GM12873 (cell line): ENCODE data around the gene PITX2.
A peak's percentile ranks its signal among the peaks of the same experiment; 100 is the strongest.

ENCODE experiments used
- TF ChIP-seq, protein P1 (sequence below): IDR thresholded peaks from 2 replicates; pipeline ENCODE4 v1.5.1; 2012; ENCODE audit warnings: low read depth, mild to moderate bottlenecking, moderate library complexity, low read length, control low read depth; ENCODE audit not compliant: insufficient read depth; ENCODE audit errors: missing control alignments

PITX2 gene

DNA sequence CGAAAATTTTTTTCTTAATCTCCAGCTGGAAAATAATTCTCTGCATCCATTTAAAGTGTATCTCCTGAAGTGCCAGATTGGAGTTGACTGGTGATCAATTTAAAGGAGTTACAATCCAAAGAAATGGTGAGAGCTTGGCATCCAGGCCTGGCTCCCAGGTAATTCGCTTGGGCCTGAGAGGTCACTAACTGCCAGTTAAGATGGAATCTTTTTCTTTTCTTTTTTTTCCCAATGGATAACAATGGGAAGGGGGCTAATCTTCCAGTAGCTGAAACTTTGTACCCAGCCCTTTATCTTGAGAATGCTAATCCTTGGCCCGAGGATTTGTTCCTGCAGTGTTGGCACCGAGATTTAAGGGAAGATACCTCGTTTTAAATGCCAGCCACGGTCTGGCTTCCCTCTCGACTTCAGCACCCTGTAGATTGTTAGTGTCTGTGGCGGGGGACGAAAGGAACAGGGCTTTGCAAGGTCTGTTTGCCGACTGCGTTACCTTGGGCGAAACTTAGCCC, 13.3 kb upstream of the PITX2 start:
- TF ChIP-seq, protein P1, sequence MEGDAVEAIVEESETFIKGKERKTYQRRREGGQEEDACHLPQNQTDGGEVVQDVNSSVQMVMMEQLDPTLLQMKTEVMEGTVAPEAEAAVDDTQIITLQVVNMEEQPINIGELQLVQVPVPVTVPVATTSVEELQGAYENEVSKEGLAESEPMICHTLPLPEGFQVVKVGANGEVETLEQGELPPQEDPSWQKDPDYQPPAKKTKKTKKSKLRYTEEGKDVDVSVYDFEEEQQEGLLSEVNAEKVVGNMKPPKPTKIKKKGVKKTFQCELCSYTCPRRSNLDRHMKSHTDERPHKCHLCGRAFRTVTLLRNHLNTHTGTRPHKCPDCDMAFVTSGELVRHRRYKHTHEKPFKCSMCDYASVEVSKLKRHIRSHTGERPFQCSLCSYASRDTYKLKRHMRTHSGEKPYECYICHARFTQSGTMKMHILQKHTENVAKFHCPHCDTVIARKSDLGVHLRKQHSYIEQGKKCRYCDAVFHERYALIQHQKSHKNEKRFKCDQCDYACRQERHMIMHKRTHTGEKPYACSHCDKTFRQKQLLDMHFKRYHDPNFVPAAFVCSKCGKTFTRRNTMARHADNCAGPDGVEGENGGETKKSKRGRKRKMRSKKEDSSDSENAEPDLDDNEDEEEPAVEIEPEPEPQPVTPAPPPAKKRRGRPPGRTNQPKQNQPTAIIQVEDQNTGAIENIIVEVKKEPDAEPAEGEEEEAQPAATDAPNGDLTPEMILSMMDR, result no peak

DNA sequence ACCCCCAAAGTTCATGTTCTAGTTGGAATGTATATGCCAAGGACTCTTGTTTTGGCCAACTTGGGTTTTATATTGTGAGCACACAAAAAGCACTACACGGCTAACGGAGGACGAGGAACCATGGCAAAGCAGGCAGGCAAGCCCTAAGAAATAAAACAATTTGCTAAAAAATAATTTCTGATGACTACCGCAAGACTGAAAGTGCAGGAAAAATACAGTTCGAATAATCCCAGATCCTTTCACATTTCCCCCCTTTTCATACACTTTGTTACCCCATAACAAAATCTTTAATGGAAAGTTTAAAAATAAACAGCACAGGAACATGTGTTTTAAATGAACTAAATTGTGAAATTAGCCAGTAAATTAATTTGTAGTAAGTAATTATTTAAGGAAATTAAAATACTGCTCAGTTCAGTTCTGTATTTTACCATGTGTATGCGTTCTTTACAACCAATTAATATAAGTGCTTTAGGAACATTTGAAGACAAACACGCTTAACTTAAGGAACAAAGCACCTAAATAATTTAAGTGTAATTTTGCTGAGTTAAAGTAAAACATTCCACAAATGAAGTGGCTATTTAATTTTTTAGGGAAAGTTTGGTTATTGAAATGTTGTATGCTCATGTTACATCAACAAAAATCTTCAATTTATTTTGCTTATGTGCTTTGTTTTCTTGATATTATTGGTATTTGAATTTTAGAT, 12.4 kb upstream of the PITX2 start:
- TF ChIP-seq, protein P1, result no peak

DNA sequence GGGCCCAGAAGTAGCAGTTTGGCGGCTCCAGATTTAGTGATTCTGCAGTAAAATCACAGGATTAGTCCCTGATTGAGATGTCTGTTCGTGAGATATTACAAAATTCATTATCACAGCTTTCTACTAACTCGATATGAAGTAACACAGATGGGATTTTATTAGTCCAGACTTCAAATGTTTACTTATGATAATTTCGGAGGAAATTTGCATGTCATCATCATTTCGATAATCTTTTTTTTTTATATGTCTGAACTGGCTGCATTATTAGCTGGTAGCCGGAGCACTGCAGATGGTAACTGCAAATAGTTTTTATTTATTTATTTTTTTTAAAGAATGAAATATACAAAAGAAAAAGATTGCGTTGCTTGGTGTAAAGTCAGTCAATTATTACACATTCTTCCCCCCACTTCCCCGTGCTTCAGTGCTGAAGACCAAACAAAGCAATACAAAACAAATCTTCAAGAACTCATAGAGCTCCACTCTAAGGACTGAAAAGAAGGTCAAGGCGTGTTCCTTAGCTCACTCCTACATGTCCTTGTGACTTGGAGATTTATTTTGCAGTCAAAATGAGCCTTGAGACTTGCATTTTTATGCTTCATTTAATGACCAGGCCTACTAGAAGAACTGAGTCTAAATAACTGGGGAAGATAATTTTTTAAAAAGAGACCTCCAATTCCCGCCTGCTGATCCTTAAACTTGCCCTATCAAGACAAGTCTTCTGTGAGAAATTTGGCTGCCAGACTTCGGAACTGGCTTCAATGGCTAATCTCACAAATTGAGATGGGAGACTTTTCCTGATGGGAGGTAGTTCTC, 11.7 kb upstream of the PITX2 start:
- TF ChIP-seq, protein P1, result no peak

DNA sequence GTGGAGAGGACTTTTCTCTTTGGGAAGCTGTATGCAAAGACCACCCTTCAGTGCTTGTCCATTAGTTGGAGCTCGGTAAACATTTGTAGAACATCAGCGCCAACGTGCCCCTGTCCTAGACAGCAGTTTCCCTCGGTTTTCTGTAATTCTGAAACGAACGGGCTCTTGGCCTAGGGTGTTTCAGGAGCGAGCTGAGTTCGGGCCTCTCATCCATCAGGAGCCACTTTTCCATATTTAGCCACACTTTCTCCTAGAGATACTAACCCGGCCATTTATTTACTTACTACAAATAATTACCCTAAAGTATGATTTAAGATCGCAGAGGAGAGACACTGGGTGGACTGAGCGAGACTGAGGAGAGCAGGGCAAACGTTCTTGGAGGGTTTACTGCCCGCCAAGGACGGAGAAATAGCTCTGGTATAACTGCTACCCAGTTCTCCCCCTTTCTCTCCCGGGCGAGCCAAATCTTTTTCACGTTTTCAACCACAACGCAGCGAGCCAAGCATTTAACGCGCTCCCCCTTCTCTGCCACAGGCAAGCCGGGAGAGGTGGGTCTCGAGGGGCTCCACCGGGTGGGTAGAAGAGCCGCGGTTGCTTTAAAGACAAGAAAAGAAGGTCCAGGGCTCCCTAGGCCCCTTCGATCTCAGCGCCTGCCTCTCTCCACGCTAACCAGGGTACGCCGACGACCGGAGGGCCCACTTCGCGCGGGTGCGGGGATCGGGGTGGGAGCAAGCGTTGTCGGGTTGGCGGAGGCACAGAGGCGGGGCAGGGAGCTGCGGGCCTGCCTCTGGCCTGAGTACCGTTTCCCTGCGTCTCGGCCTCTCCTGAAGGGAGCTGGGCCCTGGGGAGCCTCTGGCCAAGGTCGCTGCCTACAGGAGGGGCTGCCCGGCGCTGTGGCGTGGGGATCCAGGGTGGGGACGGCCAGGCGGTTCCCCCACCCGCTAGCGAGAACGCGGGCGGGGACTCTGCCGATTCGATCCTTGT, 10.8 kb upstream of the PITX2 start:
- TF ChIP-seq, protein P1, result no peak

DNA sequence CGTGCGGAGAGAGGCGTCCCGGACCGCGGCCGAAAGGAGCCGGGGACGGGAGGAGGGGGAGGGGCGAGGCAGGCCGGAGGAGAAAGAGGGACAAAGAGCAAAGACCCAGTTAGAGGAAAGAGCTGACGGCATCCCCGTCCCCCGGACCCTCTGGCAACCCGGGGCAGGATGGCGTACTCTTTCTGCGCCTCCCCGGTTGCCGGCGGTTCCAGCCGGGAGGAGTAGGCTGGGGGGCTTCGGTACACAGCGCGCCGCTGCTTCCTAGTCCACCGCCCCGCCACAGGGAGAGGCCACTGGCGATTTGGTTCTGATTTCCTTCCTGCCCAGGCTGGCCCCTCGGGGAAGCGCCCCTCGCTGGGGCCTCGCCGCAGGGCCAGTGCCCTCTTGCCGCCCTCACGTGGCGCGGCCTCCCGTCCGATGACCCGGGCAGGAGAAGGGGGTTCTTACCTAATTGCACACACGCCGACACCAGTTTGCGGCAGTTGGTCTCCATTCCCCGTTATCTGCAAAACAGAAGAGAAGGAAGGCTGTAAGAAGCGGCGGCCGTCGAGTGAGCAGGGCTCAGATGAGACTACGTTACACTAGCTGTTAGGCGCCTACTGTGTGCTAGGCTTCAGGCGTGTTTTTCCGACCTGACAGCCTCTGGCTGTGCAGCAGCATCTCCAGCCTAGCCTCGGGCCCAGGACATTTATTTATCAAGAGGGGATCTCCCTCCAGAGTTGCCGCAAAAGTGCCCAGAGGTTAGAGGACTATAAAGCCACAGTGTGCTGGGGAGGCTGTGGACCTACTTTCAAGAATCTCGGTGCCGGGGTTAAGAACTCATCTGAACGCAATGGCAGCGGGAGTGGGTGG, 9.9 kb upstream of the PITX2 start:
- TF ChIP-seq, protein P1, result no peak

DNA sequence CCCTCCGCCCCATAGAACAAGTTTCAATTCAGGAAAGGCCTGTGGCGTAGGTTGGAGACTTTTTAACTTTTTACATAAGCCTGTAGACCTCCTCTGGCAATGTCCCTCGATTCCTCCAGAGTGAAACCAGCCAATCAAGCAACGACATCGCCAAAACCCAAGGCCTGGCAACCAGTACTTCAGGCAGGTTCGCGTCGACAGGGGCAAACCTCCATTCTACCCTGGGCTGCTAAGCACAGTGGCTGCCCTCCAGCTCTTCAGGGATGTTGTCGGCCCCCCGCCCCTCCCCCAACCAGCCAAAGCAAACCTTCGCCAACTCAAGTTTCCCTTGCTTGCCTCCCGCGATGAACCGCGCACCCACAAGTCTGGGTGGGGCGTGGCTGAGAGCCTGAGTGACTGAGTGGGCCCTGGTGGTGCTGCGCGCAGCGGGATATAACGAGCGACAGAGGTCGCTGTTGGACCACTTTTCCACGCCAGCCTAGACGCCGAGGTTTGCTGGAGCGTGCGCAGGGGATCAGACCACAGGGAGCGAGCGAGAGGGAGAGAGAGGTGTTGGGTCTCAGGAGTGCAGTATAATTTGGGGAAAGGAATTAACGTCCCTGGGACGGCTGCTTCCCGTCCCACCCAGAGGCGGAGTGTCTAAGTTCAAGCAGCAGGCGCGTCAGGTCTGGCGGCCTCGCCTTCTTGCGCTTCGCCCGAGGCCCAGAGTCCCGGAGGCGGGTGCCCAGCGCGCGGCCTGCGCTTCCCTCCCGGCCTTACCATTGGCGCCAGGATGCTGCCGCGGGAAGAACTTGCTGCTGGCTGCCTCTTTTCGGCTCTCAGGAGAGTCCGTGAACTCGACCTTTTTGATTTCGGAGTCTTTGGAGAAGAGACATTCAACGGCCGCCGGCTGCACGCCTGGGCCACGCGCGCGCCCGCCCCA, 9.0 kb upstream of the PITX2 start:
- TF ChIP-seq, protein P1, result peak; percentile 70
